Upper lobe of right lung (tissue), 1 donor: ENCODE measurements around the gene EVI2A. TPM values are rescaled to one million over a fixed set of nuclear protein-coding genes. Genes with fewer than 3 reads are reported as not detected.
A peak's percentile ranks its signal among the peaks of the same experiment; 100 is the strongest.

Source experiments
- ATAC-seq: fragments of 200-7000 bp; cut with Tn5 transposase; one replicate; pipeline ENCODE4 v1.9.1; 2020; ENCODE audit warnings: mild to moderate bottlenecking, moderate library complexity
- DNase-seq: peaks from one replicate; pipeline ENCODE4 v3.0.0-alpha.2; 2020
- H3K27ac ChIP-seq: fragments of 200-600 bp; one replicate; pipeline ENCODE4 v1.8.0; 2022
- H3K27me3 ChIP-seq: fragments of 200-600 bp; one replicate; pipeline ENCODE4 v1.8.0; 2022; ENCODE audit warnings: mild to moderate bottlenecking
- H3K36me3 ChIP-seq: fragments of 200-600 bp; one replicate; pipeline ENCODE4 v1.8.0; 2022
- H3K4me1 ChIP-seq: fragments of 200-600 bp; one replicate; pipeline ENCODE4 v1.8.0; 2022
- H3K4me3 ChIP-seq: fragments of 200-600 bp; one replicate; pipeline ENCODE4 v1.8.0; 2022; ENCODE audit warnings: mild to moderate bottlenecking
- H3K9me3 ChIP-seq: fragments of 200-600 bp; one replicate; pipeline ENCODE4 v1.8.0; 2022
- intact Hi-C: fragments of 100-400 bp; cut with DNase I; formaldehyde crosslinking; loops from one replicate; pipeline ENCODE4 v1.11.0; 2022
- total RNA-seq: library from RNA; stranded (reverse); fragmentation: NEBNext Ultra II Directional; extraction: Animal tissue kit (Norgen Biotek cat#: 25700); gene quantifications from one replicate; pipeline ENCODE4 v1.2.1, GENCODE V29; 2021
- TF ChIP-seq, protein P1 (sequence below): fragments of 200-600 bp; IDR thresholded peaks from one replicate; pipeline ENCODE4 v1.8.0; 2022; ENCODE audit warnings: antibody characterized with exemption
- donor health status: DM: no; HTN: yes; CAD: no; lungs with severe emphysema.

EVI2A gene
- total RNA-seq, 1 donor from 2014 or later = 38.2 TPM

DNA sequence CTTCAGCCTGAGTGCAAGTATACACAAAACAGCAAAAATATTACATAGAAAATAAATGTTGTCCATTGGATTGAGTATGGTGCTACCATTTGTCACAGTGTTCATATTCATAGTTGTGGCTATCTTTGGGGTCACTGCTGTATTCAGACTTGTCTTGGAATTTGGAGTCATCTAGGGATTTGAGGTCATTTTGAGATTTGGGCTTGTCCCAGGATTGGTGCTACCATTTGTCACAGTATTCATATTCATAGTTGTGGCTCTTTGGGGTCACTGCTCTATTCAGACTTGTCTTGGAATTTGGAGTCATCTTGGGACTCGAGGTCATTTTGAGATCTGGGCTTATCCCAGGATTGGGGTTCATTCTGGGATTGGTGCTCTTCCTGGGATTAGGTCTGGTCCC is 49.2 kb downstream of the EVI2A start:
- H3K4me1 ChIP-seq = peaks cover 25% of the 10 kb centered on the region
- no peak for DNase-seq
- ATAC-seq = no peak
- TF ChIP-seq, protein P1, sequence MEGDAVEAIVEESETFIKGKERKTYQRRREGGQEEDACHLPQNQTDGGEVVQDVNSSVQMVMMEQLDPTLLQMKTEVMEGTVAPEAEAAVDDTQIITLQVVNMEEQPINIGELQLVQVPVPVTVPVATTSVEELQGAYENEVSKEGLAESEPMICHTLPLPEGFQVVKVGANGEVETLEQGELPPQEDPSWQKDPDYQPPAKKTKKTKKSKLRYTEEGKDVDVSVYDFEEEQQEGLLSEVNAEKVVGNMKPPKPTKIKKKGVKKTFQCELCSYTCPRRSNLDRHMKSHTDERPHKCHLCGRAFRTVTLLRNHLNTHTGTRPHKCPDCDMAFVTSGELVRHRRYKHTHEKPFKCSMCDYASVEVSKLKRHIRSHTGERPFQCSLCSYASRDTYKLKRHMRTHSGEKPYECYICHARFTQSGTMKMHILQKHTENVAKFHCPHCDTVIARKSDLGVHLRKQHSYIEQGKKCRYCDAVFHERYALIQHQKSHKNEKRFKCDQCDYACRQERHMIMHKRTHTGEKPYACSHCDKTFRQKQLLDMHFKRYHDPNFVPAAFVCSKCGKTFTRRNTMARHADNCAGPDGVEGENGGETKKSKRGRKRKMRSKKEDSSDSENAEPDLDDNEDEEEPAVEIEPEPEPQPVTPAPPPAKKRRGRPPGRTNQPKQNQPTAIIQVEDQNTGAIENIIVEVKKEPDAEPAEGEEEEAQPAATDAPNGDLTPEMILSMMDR = no peak
- no peak overlapping the region for H3K27ac ChIP-seq
- no peak overlapping the region for H3K4me3 ChIP-seq
- intact Hi-C loops = no loop called here
- H3K36me3 ChIP-seq = peaks cover 9% of the 10 kb centered on the region
- no peaks in the 10 kb centered on the region for H3K9me3 ChIP-seq
- H3K27me3 ChIP-seq = no peaks in the 10 kb centered on the region

DNA sequence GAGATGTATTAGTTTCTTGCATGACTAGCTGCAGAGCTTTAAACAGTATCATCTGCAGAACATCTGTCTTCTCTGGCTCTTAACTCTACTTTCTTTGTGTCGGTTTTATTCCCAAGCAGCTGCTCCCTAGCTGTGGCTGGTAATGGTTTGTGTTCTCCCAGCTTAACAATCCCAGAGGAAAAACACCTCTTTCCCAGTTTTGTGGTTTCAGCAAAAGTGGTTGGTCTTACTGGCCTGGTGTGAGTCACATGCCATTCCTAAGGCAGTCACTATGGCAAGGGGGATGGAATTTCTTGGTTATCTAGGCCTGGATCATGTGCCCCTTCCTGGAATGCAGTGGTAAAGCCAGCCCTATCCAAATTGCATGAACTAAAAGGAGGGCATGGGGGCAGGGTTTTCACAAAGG is 51.8 kb downstream of the EVI2A start:
- ATAC-seq (peak; percentile 87), DNase-seq (no peak)
- no peak overlapping the region for H3K4me3 ChIP-seq
- intact Hi-C loops = no loop called here
- TF ChIP-seq, protein P1 = no peak
- no peak overlapping the region for H3K27ac ChIP-seq
- no peaks in the 10 kb centered on the region for H3K9me3 ChIP-seq
- H3K27me3 ChIP-seq = no peaks in the 10 kb centered on the region
- peaks cover 18% of the 10 kb centered on the region for H3K4me1 ChIP-seq
- peaks cover 22% of the 10 kb centered on the region for H3K36me3 ChIP-seq

DNA sequence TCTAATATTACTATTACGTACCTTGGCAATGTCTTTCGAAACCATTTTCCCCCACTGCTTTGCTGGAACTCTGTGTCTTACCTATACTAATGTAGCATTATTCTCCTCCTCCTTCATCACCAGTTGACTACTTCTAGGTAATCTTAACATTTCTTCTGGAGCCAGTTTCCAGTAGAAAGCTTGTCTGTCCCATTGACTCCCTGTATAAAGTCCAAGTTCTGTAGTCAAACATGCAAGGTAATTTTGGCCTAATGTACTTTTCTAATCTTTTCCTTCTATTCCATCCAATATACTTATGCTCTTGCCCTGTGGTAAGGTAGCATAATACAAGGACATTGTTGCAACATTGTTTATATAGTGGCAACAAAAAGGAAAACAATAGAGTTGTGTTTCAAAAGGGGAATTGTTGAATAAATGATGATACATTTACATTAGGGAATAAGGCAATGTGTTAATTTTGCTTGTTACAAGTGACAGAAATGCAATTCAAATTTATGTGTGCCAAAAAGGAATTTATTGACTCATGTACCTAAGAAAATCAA is 52.3 kb downstream of the EVI2A start:
- H3K4me3 ChIP-seq = no peak overlapping the region
- peaks cover 13% of the 10 kb centered on the region for H3K4me1 ChIP-seq
- H3K9me3 ChIP-seq = no peaks in the 10 kb centered on the region
- H3K27me3 ChIP-seq = no peaks in the 10 kb centered on the region
- no peak for ATAC-seq
- intact Hi-C loops = no loop called here
- H3K27ac ChIP-seq = peak overlapping the region; percentile 21
- no peak for DNase-seq
- TF ChIP-seq, protein P1 = no peak
- H3K36me3 ChIP-seq = peaks cover 24% of the 10 kb centered on the region

Other genes with a start within 250 kb of the EVI2A start
- 61.6 TPM for gene NF1, start 226.6 kb downstream of the EVI2A start, total RNA-seq
- gene OMG, start 24.4 kb downstream of the EVI2A start, total RNA-seq = 10.3 TPM
- gene EVI2B, start 7.6 kb downstream of the EVI2A start, total RNA-seq = 87.9 TPM
- gene RAB11FIP4, start 70.1 kb upstream of the EVI2A start, total RNA-seq = 13.5 TPM